ENCODE data around the gene ANO6.

DNA sequence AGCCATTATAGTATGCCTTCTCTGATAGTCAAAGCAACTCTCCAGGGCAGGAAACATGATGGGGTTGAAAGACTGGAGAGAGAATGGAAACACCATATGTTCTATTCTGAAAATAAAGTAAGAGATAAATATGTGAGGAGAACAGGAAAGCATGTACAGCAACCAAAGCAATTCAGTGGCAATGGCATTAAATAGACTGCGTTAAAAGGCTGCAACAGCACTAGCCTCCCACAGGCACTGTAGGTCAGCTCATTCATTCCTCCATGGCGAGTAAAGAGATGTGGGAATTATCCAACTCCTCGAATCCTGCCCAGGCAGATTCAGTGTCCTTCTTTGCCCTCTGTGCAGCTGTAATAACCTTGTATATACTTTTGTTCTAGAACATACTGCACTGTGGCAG lies 43.8 kb downstream of the ANO6 start:
- TF ChIP-seq, protein P1, sequence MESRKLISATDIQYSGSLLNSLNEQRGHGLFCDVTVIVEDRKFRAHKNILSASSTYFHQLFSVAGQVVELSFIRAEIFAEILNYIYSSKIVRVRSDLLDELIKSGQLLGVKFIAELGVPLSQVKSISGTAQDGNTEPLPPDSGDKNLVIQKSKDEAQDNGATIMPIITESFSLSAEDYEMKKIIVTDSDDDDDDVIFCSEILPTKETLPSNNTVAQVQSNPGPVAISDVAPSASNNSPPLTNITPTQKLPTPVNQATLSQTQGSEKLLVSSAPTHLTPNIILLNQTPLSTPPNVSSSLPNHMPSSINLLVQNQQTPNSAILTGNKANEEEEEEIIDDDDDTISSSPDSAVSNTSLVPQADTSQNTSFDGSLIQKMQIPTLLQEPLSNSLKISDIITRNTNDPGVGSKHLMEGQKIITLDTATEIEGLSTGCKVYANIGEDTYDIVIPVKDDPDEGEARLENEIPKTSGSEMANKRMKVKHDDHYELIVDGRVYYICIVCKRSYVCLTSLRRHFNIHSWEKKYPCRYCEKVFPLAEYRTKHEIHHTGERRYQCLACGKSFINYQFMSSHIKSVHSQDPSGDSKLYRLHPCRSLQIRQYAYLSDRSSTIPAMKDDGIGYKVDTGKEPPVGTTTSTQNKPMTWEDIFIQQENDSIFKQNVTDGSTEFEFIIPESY (IDR thresholded peaks at IDR 0.05): no peak
- TF ChIP-seq, protein P2, sequence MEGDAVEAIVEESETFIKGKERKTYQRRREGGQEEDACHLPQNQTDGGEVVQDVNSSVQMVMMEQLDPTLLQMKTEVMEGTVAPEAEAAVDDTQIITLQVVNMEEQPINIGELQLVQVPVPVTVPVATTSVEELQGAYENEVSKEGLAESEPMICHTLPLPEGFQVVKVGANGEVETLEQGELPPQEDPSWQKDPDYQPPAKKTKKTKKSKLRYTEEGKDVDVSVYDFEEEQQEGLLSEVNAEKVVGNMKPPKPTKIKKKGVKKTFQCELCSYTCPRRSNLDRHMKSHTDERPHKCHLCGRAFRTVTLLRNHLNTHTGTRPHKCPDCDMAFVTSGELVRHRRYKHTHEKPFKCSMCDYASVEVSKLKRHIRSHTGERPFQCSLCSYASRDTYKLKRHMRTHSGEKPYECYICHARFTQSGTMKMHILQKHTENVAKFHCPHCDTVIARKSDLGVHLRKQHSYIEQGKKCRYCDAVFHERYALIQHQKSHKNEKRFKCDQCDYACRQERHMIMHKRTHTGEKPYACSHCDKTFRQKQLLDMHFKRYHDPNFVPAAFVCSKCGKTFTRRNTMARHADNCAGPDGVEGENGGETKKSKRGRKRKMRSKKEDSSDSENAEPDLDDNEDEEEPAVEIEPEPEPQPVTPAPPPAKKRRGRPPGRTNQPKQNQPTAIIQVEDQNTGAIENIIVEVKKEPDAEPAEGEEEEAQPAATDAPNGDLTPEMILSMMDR (IDR thresholded peaks at IDR 0.05; ENCODE audit: low read depth, low read length, missing input control): no peak
- no peak for TF ChIP-seq HNF4A (conservative IDR thresholded peaks at IDR 0.05)
- no peak for TF ChIP-seq FOXA1 (IDR thresholded peaks at IDR 0.05)
- no peak for TF ChIP-seq RXRA (IDR thresholded peaks at IDR 0.05)
- TF ChIP-seq, protein P3, sequence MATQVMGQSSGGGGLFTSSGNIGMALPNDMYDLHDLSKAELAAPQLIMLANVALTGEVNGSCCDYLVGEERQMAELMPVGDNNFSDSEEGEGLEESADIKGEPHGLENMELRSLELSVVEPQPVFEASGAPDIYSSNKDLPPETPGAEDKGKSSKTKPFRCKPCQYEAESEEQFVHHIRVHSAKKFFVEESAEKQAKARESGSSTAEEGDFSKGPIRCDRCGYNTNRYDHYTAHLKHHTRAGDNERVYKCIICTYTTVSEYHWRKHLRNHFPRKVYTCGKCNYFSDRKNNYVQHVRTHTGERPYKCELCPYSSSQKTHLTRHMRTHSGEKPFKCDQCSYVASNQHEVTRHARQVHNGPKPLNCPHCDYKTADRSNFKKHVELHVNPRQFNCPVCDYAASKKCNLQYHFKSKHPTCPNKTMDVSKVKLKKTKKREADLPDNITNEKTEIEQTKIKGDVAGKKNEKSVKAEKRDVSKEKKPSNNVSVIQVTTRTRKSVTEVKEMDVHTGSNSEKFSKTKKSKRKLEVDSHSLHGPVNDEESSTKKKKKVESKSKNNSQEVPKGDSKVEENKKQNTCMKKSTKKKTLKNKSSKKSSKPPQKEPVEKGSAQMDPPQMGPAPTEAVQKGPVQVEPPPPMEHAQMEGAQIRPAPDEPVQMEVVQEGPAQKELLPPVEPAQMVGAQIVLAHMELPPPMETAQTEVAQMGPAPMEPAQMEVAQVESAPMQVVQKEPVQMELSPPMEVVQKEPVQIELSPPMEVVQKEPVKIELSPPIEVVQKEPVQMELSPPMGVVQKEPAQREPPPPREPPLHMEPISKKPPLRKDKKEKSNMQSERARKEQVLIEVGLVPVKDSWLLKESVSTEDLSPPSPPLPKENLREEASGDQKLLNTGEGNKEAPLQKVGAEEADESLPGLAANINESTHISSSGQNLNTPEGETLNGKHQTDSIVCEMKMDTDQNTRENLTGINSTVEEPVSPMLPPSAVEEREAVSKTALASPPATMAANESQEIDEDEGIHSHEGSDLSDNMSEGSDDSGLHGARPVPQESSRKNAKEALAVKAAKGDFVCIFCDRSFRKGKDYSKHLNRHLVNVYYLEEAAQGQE (IDR thresholded peaks at IDR 0.05): no peak
- no peak for TF ChIP-seq YY1 (IDR thresholded peaks at IDR 0.05)
- no peak for TF ChIP-seq JUND (IDR thresholded peaks at IDR 0.05)
- TF ChIP-seq TAF1 (conservative IDR thresholded peaks at IDR 0.05): no peak
- TF ChIP-seq, protein P4, sequence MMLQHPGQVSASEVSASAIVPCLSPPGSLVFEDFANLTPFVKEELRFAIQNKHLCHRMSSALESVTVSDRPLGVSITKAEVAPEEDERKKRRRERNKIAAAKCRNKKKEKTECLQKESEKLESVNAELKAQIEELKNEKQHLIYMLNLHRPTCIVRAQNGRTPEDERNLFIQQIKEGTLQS (IDR thresholded peaks at IDR 0.05): no peak
- TF ChIP-seq FOXA2 (IDR thresholded peaks at IDR 0.05): no peak
- no peak for TF ChIP-seq SP1 (IDR thresholded peaks at IDR 0.05)
- no peak for TF ChIP-seq EGR1 (IDR thresholded peaks at IDR 0.05; ENCODE audit: low read depth in 2 of 2)
- TF ChIP-seq, protein P5, sequence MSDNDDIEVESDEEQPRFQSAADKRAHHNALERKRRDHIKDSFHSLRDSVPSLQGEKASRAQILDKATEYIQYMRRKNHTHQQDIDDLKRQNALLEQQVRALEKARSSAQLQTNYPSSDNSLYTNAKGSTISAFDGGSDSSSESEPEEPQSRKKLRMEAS (IDR thresholded peaks at IDR 0.05): no peak

All from liver (tissue), 3 donors.